Endothelial cell of umbilical vein (primary cell): ENCODE results near the gene ZNF827. TPM values are rescaled to one million over a fixed set of nuclear protein-coding genes. Genes with fewer than 3 reads are reported as not detected.

Experiments used
- BruUV-seq: library from RNA; stranded (reverse); fragments of 400-500 nt; replicated peaks from 2 replicates; lab custom pipeline; 2021; lab: Mats Ljungman, UMichigan
- CTCF ChIA-PET: fragments of 300-600, 350-600 bp; sonication (Branson Sonifier 250); formaldehyde crosslinking; loops from one replicate; lab custom pipeline; 2021; ENCODE audit warnings: antibody characterized with exemption, inconsistent platforms; lab: Charles Lee
- POLR2A ChIA-PET: fragments of 300-600, 350-600 bp; sonication (Branson Sonifier 250); formaldehyde crosslinking; loops from one replicate; lab custom pipeline; 2021; ENCODE audit warnings: antibody characterized with exemption, inconsistent platforms; lab: Charles Lee
- DNase-seq: peaks from one replicate; pipeline ENCODE4 v3.0.0-alpha.2; 2011; ENCODE audit warnings: low read depth, low spot score
- FAIRE-seq: peaks from 2 replicates; lab custom pipeline; 2011; peaks lifted over from hg19 to GRCh38; lab: Jason Lieb, UNC
- H2AFZ ChIP-seq: 2 replicates; pipeline ENCODE4 v1.6.0; 2012; ENCODE audit warnings: low read depth, low read length, control low read depth, inconsistent platforms
- H3K27ac ChIP-seq: 2 replicates; pipeline ENCODE4 v1.5.1; 2011; ENCODE audit warnings: low read depth, mild to moderate bottlenecking, control low read depth, low read length, moderate library complexity; ENCODE audit not compliant: insufficient read depth
- H3K27me3 ChIP-seq, 2 experiments: 2 replicates each; pipeline versions ENCODE4 v1.6.0 to v1.6.1; 2011; ENCODE audit warnings: low read length in 2 of 2, mixed read lengths in 1 of 2; ENCODE audit not compliant: control insufficient read depth in 2 of 2, insufficient read depth in 2 of 2
- H3K36me3 ChIP-seq, 2 experiments: 2 replicates in 1 of 2; 3 replicates in 1 of 2; pipeline ENCODE4 v1.5.1; 2011; ENCODE audit warnings: low read length in 2 of 2, mild to moderate bottlenecking in 1 of 2, moderate library complexity in 1 of 2; ENCODE audit not compliant: control insufficient read depth in 2 of 2, insufficient read depth in 2 of 2; ENCODE audit errors: extremely low read depth in 1 of 2
- H3K4me1 ChIP-seq: 3 replicates; pipeline ENCODE4 v1.5.1; 2011; ENCODE audit warnings: mild to moderate bottlenecking, low read length; ENCODE audit not compliant: control insufficient read depth, insufficient read depth; ENCODE audit errors: extremely low read depth
- H3K4me2 ChIP-seq: 2 replicates; pipeline ENCODE4 v1.6.1; 2011; ENCODE audit warnings: low read length, control low read depth, mixed read lengths; ENCODE audit not compliant: insufficient read depth
- H3K4me3 ChIP-seq, 3 experiments: fragments of 200-600 bp in 1 of 3; sonication (generic), shearing (Covaris generic) in 1 of 3; replicated peaks in 1 of 3; 2 replicates each; pipeline ENCODE4 v1.5.1; 2011 to 2016; ENCODE audit warnings: control low read depth in 3 of 3, low read length in 3 of 3, mild to moderate bottlenecking in 2 of 3, inconsistent platforms in 1 of 3, low read depth in 1 of 3, moderate library complexity in 1 of 3; ENCODE audit not compliant: insufficient read depth in 1 of 3
- H3K79me2 ChIP-seq: 2 replicates; pipeline ENCODE4 v1.6.0; 2012; ENCODE audit warnings: low read length, inconsistent platforms; ENCODE audit not compliant: control insufficient read depth, insufficient read depth
- H3K9ac ChIP-seq: replicated peaks from 2 replicates; pipeline ENCODE3; 2011; ENCODE audit warnings: low read length, control low read depth; ENCODE audit not compliant: insufficient read depth; ENCODE audit errors: extremely low read depth
- H3K9me1 ChIP-seq: replicated peaks from 3 replicates; pipeline ENCODE4 v1.6.0; 2011; ENCODE audit warnings: mild to moderate bottlenecking, low read length; ENCODE audit not compliant: control insufficient read depth, insufficient read depth; ENCODE audit errors: extremely low read depth
- H3K9me3 ChIP-seq: replicated peaks from 2 replicates; pipeline ENCODE4 v1.5.1; 2012; ENCODE audit warnings: low read length, inconsistent platforms; ENCODE audit not compliant: control insufficient read depth, insufficient read depth
- H4K20me1 ChIP-seq: replicated peaks from 2 replicates; pipeline ENCODE3; 2011; ENCODE audit warnings: mild to moderate bottlenecking, low read length; ENCODE audit not compliant: control insufficient read depth, insufficient read depth; ENCODE audit errors: extremely low read depth
- CTCF ChIP-seq, 2 donors: IDR thresholded peaks; 1 replicate in 1 of 2; 2 replicates in 1 of 2; pipeline ENCODE4 v1.5.1; 2011; ENCODE audit warnings: low read length in 2 of 2, mild to moderate bottlenecking in 2 of 2, moderate library complexity in 2 of 2, control low read depth in 1 of 2, inconsistent platforms in 1 of 2, low read depth in 1 of 2; ENCODE audit not compliant: insufficient read depth in 1 of 2; ENCODE audit errors: extremely low read depth in 1 of 2
- EZH2 ChIP-seq: IDR thresholded peaks from 2 replicates; pipeline ENCODE4 v1.6.1; 2012; ENCODE audit warnings: borderline replicate concordance, low read depth, mild to moderate bottlenecking, moderate library complexity, low read length, inconsistent platforms; ENCODE audit not compliant: severe bottlenecking
- FOS ChIP-seq: IDR thresholded peaks from 2 replicates; pipeline ENCODE4 v1.6.1; 2011; ENCODE audit warnings: mild to moderate bottlenecking, low read length, moderate library complexity, borderline replicate concordance; ENCODE audit not compliant: insufficient read depth
- GATA2 ChIP-seq: IDR thresholded peaks from 2 replicates; pipeline ENCODE4 v1.7.0; 2011; ENCODE audit warnings: low read depth, mild to moderate bottlenecking, moderate library complexity, mixed read lengths, low read length; ENCODE audit not compliant: insufficient read length, insufficient read depth
- JUN ChIP-seq: IDR thresholded peaks from 2 replicates; pipeline ENCODE4 v1.6.1; 2011; ENCODE audit warnings: borderline replicate concordance, low read depth; ENCODE audit not compliant: insufficient read length, insufficient read depth
- MAX ChIP-seq: IDR thresholded peaks from 2 replicates; pipeline ENCODE4 v1.6.1; 2011; ENCODE audit not compliant: insufficient read depth, insufficient read length
- MYC ChIP-seq: IDR thresholded peaks from one replicate; pipeline ENCODE4 v1.6.1; 2011; ENCODE audit warnings: mild to moderate bottlenecking, low read depth, low read length
- POLR2A ChIP-seq: IDR thresholded peaks from 2 replicates; pipeline ENCODE4 v1.6.1; 2012; ENCODE audit warnings: low read depth, mild to moderate bottlenecking, control low read depth, low read length
- POLR2AphosphoS5 ChIP-seq: IDR thresholded peaks from 2 replicates; pipeline ENCODE4 v1.6.1; 2012; ENCODE audit warnings: low read depth, mild to moderate bottlenecking, control low read depth, low read length, moderate library complexity; ENCODE audit not compliant: insufficient read depth
- dilution Hi-C: fragments of 300-500 bp; cut with MboI; formaldehyde crosslinking; loops from one replicate; pipeline ENCODE4 v1.15.0; 2019; ENCODE audit warnings: low sequenced_read_pairs; ENCODE audit not compliant: extremely low pct_ligation_motif_present
- intact Hi-C: fragments of 100-400 bp; cut with micrococcal nuclease; formaldehyde crosslinking; loops from one replicate; pipeline ENCODE4 v1.10.0; 2022
- polyA plus RNA-seq, 4 experiments: library from polyadenylated mRNA; depleted of rRNA in 3 of 4; stranded (reverse) in 3 of 4; unstranded in 1 of 4; fragments of >200 nt; gene quantifications; 2 replicates each; pipeline versions ENCODE4 v1.2.1 to v1.2.3, GENCODE V29; 2011 to 2012; ENCODE audit warnings: missing spikeins in 1 of 4
- total RNA-seq: library from RNA; stranded (reverse); gene quantifications from 2 replicates; pipeline ENCODE4 v1.2.3, GENCODE V29; 2021

ZNF827 gene
- total and polyA plus RNA-seq, 2 donors (not counting 3 experiments of a cell fraction or from before 2014, with no cell fraction given), result 16.9 to 23.7 TPM

DNA sequence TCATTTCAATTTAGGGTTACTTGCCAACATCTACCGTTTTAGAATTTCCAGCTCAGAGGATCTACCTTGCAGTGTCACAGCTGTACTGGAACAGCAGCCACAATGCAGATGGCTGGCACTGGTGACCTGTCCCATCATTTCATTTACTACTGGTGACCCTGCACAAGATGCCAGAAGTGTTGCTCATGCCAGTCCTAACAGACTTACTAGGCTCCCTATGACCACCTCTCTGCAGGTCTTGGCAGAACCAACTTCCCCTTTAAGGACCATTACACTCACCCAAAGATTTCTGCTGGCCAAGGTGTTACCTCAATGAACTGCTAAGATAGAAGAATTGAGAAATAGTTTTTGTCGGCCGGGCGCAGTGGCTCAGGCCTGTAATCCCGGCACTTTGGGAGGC lies 151.8 kb downstream of the ZNF827 start:
- no peak overlapping the region for H2AFZ ChIP-seq
- no peak overlapping the region for H3K4me2 ChIP-seq
- H3K79me2 ChIP-seq, result no peaks in the 10 kb centered on the region
- intact Hi-C loops (no loop called here), dilution Hi-C loops (no loop called here)
- POLR2A ChIA-PET, result no interaction called here
- H3K4me1 ChIP-seq, result peaks cover 19% of the 10 kb centered on the region
- TF ChIP-seq GATA2, result no peak
- no peak for TF ChIP-seq FOS
- TF ChIP-seq POLR2AphosphoS5, result no peak
- TF ChIP-seq MYC, result no peak
- TF ChIP-seq POLR2A, result no peak
- TF ChIP-seq CTCF (IDR thresholded peaks at IDR 0.05; ENCODE audit: extremely low read depth in 1 of 2, insufficient read depth in 1 of 2, low read depth in 1 of 2, low read length in 2 of 2), result no peak
- no peak for TF ChIP-seq MAX
- TF ChIP-seq EZH2, result no peak
- TF ChIP-seq JUN, result no peak
- CTCF ChIA-PET, result no interaction called here
- peaks cover 0 to 1% of the 10 kb centered on the region in 2 experiments for H3K36me3 ChIP-seq
- no peaks in the 10 kb centered on the region for H3K27me3 ChIP-seq
- H4K20me1 ChIP-seq, result no peaks in the 10 kb centered on the region
- DNase-seq (no peak), FAIRE-seq (no peak)
- H3K4me3 ChIP-seq, result no peak overlapping the region
- H3K9me3 ChIP-seq, result no peaks in the 10 kb centered on the region
- BruUV-seq, result no TSS peak
- H3K27ac ChIP-seq, result no peak overlapping the region
- H3K9me1 ChIP-seq, result no peaks in the 10 kb centered on the region
- H3K9ac ChIP-seq, result no peak overlapping the region
